Measurements from ENCODE around the gene CPNE9. TPM values are rescaled to one million over a fixed set of nuclear protein-coding genes. Genes with fewer than 3 reads are reported as not detected.
A peak's percentile ranks its signal among the peaks of the same experiment; 100 is the strongest.

Gene CPNE9
- total and polyA plus RNA-seq, 2 of the 13 experiments (the other 11 are each of a cell fraction or from before 2014, with no cell fraction given), result 0.20 TPM; not detected in 1

DNA sequence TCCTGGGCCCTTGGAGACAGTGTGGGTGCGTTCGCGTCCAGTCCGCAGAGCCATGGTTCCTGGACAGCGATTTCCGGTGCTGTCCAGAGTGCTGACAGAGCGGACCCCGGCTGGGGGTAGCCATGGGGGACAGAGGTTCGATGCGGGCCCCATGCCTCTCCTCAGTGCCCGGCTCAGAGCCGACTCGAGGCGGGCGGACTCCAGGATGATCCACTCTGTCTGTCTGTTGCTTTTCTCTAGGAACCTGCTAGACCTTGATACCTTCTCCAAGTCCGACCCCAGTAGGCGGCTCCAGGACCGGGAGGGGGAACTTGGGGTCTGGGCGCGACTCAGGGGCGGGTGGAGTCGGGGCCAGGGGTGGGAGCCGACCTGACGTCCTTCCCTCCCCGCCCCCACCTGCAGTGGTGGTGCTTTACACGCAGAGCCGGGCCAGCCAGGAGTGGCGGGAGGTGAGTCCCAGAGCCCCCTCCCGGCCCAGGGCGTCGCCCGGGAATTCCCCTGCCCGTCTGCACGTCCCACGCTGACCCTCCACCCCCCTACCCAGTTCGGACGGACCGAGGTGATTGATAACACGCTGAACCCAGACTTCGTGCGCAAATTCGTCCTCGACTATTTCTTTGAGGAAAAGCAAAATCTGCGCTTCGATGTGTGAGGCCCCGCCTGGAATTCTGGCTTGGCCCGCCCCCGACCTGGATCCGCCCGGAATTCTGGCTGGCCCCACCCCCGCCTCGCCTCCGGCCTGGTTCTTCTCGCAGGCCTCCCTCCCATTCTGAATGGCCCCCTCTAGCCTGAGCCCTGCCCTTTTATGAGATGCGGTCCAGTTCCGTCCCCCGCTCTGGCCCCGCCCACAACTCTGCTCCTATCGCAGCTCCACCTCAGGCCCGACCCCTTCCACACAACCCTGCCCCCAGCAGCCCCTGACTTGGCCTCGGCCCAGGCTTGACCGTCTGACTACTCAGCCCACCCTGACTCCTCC is 1.0 kb downstream of the CPNE9 start (continued):
- TF ChIP-seq NKX3-1 (CRISPR knock-in tag; IDR thresholded peaks at IDR 0.05), result peak; percentile 88; the same call in 1 of the 2 replicates
- TF ChIP-seq ZNF230 (CRISPR knock-in tag; IDR thresholded peaks at IDR 0.05), result peak; percentile 29; the same call in 1 of the 2 replicates
- TF ChIP-seq, protein P1, sequence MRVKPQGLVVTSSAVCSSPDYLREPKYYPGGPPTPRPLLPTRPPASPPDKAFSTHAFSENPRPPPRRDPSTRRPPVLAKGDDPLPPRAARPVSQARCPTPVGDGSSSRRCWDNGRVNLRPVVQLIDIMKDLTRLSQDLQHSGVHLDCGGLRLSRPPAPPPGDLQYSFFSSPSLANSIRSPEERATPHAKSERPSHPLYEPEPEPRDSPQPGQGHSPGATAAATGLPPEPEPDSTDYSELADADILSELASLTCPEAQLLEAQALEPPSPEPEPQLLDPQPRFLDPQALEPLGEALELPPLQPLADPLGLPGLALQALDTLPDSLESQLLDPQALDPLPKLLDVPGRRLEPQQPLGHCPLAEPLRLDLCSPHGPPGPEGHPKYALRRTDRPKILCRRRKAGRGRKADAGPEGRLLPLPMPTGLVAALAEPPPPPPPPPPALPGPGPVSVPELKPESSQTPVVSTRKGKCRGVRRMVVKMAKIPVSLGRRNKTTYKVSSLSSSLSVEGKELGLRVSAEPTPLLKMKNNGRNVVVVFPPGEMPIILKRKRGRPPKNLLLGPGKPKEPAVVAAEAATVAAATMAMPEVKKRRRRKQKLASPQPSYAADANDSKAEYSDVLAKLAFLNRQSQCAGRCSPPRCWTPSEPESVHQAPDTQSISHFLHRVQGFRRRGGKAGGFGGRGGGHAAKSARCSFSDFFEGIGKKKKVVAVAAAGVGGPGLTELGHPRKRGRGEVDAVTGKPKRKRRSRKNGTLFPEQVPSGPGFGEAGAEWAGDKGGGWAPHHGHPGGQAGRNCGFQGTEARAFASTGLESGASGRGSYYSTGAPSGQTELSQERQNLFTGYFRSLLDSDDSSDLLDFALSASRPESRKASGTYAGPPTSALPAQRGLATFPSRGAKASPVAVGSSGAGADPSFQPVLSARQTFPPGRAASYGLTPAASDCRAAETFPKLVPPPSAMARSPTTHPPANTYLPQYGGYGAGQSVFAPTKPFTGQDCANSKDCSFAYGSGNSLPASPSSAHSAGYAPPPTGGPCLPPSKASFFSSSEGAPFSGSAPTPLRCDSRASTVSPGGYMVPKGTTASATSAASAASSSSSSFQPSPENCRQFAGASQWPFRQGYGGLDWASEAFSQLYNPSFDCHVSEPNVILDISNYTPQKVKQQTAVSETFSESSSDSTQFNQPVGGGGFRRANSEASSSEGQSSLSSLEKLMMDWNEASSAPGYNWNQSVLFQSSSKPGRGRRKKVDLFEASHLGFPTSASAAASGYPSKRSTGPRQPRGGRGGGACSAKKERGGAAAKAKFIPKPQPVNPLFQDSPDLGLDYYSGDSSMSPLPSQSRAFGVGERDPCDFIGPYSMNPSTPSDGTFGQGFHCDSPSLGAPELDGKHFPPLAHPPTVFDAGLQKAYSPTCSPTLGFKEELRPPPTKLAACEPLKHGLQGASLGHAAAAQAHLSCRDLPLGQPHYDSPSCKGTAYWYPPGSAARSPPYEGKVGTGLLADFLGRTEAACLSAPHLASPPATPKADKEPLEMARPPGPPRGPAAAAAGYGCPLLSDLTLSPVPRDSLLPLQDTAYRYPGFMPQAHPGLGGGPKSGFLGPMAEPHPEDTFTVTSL (CRISPR knock-in tag; IDR thresholded peaks at IDR 0.05; ENCODE audit: borderline replicate concordance), result 0 out of 2 replicates have a peak, but pooled peaks have one; percentile 28
- TF ChIP-seq EEA1 (CRISPR knock-in tag; IDR thresholded peaks at IDR 0.05; ENCODE audit: borderline replicate concordance), result 0 out of 2 replicates have a peak, but pooled peaks have one; percentile 49
- peak; percentile 88; the same call in 1 of the 2 replicates for TF ChIP-seq ZNF441 (CRISPR knock-in tag; IDR thresholded peaks at IDR 0.05; ENCODE audit: borderline replicate concordance)
- peak; percentile 28; the same call in 1 of the 2 replicates for TF ChIP-seq ZNF160 (CRISPR knock-in tag; IDR thresholded peaks at IDR 0.05)
- TF ChIP-seq ONECUT2 (CRISPR knock-in tag; IDR thresholded peaks at IDR 0.05), result no peak
- peak; percentile 34; the same call in 1 of the 2 replicates for TF ChIP-seq MIER3 (CRISPR knock-in tag; IDR thresholded peaks at IDR 0.05; ENCODE audit: borderline replicate concordance)
- TF ChIP-seq ZNF138 (CRISPR knock-in tag; IDR thresholded peaks at IDR 0.05; ENCODE audit: low read depth), result peak; percentile 85; the same call in 1 of the 2 replicates
- TF ChIP-seq TOE1 (CRISPR knock-in tag; IDR thresholded peaks at IDR 0.05), result no peak
- TF ChIP-seq, protein P2, sequence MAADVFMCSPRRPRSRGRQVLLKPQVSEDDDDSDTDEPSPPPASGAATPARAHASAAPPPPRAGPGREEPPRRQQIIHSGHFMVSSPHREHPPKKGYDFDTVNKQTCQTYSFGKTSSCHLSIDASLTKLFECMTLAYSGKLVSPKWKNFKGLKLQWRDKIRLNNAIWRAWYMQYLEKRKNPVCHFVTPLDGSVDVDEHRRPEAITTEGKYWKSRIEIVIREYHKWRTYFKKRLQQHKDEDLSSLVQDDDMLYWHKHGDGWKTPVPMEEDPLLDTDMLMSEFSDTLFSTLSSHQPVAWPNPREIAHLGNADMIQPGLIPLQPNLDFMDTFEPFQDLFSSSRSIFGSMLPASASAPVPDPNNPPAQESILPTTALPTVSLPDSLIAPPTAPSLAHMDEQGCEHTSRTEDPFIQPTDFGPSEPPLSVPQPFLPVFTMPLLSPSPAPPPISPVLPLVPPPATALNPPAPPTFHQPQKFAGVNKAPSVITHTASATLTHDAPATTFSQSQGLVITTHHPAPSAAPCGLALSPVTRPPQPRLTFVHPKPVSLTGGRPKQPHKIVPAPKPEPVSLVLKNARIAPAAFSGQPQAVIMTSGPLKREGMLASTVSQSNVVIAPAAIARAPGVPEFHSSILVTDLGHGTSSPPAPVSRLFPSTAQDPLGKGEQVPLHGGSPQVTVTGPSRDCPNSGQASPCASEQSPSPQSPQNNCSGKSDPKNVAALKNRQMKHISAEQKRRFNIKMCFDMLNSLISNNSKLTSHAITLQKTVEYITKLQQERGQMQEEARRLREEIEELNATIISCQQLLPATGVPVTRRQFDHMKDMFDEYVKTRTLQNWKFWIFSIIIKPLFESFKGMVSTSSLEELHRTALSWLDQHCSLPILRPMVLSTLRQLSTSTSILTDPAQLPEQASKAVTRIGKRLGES (CRISPR knock-in tag; IDR thresholded peaks at IDR 0.05; ENCODE audit: borderline replicate concordance), result peak; percentile 53; the same call in 1 of the 2 replicates
- peak; percentile 67; the same call in 1 of the 2 replicates for TF ChIP-seq TOPORS (CRISPR knock-in tag; IDR thresholded peaks at IDR 0.05)
- TF ChIP-seq ZNF547 (CRISPR knock-in tag; IDR thresholded peaks at IDR 0.05), result no peak; the same call in 1 of the 2 replicates
- peak; percentile 92; the same call in 1 of the 2 replicates for TF ChIP-seq ZFP36L2 (CRISPR knock-in tag; IDR thresholded peaks at IDR 0.05)
- TF ChIP-seq KMT2A (CRISPR knock-in tag; IDR thresholded peaks at IDR 0.05), result peak; percentile 24; the same call in 1 of the 2 replicates
- TF ChIP-seq, protein P3, sequence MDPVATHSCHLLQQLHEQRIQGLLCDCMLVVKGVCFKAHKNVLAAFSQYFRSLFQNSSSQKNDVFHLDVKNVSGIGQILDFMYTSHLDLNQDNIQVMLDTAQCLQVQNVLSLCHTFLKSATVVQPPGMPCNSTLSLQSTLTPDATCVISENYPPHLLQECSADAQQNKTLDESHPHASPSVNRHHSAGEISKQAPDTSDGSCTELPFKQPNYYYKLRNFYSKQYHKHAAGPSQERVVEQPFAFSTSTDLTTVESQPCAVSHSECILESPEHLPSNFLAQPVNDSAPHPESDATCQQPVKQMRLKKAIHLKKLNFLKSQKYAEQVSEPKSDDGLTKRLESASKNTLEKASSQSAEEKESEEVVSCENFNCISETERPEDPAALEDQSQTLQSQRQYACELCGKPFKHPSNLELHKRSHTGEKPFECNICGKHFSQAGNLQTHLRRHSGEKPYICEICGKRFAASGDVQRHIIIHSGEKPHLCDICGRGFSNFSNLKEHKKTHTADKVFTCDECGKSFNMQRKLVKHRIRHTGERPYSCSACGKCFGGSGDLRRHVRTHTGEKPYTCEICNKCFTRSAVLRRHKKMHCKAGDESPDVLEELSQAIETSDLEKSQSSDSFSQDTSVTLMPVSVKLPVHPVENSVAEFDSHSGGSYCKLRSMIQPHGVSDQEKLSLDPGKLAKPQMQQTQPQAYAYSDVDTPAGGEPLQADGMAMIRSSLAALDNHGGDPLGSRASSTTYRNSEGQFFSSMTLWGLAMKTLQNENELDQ (CRISPR knock-in tag; IDR thresholded peaks at IDR 0.05; ENCODE audit: borderline replicate concordance), result peak; percentile 96
- peak; percentile 42 for TF ChIP-seq NFYB (CRISPR knock-in tag; IDR thresholded peaks at IDR 0.05)

All from HepG2 (cell line).